ENCODE data around the gene TSPAN18.

DNA sequence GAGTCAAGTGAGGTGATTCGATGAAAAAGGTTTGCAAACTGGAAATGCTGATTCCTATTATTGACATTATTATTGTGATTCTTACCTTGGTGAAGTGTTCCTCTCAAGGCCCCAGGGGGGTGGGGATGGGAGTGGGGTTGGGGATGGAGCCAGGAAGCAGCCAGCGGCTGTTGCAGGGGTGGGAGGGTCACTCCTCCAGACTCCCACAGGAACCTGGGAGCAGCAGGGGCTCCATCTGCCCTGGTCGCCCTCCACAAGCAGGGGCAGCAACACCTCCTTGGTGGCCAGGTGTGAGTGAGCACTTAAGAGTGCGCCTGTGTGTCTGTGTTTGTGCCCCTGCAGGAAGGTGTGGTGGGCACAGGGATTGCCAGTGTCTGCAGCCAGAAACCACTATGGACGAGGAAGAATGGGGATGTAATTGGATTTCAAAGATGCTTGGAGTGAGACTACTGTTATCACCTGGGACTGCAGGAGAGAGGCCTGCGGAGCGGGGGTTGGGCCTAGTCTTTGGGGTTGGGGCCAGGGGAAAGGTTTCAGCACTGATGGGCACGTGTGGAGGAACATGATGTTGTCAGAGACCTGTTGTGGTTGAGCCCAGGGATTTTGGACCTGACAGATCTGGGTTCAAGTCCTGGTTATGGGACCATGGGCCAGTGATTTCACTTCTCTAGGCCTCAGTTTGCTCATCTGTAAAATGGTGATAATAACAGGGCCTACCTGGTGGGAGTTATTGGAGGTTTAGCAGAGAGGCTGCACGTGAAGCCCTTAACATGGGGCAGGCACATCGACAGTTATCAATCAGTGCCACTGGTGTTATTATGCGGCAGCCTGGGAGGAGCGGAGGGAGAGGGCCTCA, 227.5 kb downstream of the TSPAN18 start:
- TF ChIP-seq MAX (IDR thresholded peaks at IDR 0.05) (no peak), CEBPB (IDR thresholded peaks at IDR 0.05; ENCODE audit: low read depth) (no peak), JUND (IDR thresholded peaks at IDR 0.05) (no peak), POLR2AphosphoS5 (IDR thresholded peaks at IDR 0.05; ENCODE audit: low read depth, low read length) (no peak), POLR2A (IDR thresholded peaks at IDR 0.05; ENCODE audit: borderline replicate concordance, extremely low read depth, insufficient read depth, insufficient read length) (no peak), EZH2 (IDR thresholded peaks at IDR 0.05) (no peak), ZNF274 (IDR thresholded peaks at IDR 0.05; ENCODE audit: low read depth, low read length) (no peak), RAD21 (IDR thresholded peaks at IDR 0.05; ENCODE audit: low read depth) (no peak), SIN3A (IDR thresholded peaks at IDR 0.05; ENCODE audit: low read depth) (no peak)
- TF ChIP-seq, protein P1, sequence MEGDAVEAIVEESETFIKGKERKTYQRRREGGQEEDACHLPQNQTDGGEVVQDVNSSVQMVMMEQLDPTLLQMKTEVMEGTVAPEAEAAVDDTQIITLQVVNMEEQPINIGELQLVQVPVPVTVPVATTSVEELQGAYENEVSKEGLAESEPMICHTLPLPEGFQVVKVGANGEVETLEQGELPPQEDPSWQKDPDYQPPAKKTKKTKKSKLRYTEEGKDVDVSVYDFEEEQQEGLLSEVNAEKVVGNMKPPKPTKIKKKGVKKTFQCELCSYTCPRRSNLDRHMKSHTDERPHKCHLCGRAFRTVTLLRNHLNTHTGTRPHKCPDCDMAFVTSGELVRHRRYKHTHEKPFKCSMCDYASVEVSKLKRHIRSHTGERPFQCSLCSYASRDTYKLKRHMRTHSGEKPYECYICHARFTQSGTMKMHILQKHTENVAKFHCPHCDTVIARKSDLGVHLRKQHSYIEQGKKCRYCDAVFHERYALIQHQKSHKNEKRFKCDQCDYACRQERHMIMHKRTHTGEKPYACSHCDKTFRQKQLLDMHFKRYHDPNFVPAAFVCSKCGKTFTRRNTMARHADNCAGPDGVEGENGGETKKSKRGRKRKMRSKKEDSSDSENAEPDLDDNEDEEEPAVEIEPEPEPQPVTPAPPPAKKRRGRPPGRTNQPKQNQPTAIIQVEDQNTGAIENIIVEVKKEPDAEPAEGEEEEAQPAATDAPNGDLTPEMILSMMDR (IDR thresholded peaks at IDR 0.05 in 2 of 3, conservative IDR thresholded peaks at IDR 0.05 in 1 of 3; ENCODE audit: borderline replicate concordance in 1 of 3, insufficient read depth in 1 of 3, low read depth in 2 of 3, low read length in 2 of 3): no peak
- TF ChIP-seq, protein P2, sequence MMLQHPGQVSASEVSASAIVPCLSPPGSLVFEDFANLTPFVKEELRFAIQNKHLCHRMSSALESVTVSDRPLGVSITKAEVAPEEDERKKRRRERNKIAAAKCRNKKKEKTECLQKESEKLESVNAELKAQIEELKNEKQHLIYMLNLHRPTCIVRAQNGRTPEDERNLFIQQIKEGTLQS (IDR thresholded peaks at IDR 0.05): no peak
- TF ChIP-seq, protein P3, sequence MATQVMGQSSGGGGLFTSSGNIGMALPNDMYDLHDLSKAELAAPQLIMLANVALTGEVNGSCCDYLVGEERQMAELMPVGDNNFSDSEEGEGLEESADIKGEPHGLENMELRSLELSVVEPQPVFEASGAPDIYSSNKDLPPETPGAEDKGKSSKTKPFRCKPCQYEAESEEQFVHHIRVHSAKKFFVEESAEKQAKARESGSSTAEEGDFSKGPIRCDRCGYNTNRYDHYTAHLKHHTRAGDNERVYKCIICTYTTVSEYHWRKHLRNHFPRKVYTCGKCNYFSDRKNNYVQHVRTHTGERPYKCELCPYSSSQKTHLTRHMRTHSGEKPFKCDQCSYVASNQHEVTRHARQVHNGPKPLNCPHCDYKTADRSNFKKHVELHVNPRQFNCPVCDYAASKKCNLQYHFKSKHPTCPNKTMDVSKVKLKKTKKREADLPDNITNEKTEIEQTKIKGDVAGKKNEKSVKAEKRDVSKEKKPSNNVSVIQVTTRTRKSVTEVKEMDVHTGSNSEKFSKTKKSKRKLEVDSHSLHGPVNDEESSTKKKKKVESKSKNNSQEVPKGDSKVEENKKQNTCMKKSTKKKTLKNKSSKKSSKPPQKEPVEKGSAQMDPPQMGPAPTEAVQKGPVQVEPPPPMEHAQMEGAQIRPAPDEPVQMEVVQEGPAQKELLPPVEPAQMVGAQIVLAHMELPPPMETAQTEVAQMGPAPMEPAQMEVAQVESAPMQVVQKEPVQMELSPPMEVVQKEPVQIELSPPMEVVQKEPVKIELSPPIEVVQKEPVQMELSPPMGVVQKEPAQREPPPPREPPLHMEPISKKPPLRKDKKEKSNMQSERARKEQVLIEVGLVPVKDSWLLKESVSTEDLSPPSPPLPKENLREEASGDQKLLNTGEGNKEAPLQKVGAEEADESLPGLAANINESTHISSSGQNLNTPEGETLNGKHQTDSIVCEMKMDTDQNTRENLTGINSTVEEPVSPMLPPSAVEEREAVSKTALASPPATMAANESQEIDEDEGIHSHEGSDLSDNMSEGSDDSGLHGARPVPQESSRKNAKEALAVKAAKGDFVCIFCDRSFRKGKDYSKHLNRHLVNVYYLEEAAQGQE (IDR thresholded peaks at IDR 0.05; ENCODE audit: low read depth): no peak

Data from HCT116 (cell line).